GM19397 (cell line): ENCODE results near the gene CTDSP2.
A peak's percentile ranks its signal among the peaks of the same experiment; 100 is the strongest.
"Not testable (repeated sequence)": the region's sequence is repeated elsewhere in the genome, so short reads cannot be mapped to it uniquely, and the experiment has no call there.

Source experiments
- ATAC-seq: cut with Tn5 transposase; IDR thresholded peaks from one replicate; pipeline ENCODE4 v1.9.1; 2021; ENCODE audit warnings: mild to moderate bottlenecking, moderate library complexity; ENCODE audit not compliant: unreplicated experiment

Gene CTDSP2

GRCh38 chr12:57853864-57854556 is 7.5 kb upstream of the CTDSP2 start:
- no peak for ATAC-seq

GRCh38 chr12:57852620-57853500 is 6.3 kb upstream of the CTDSP2 start:
- ATAC-seq, result no peak

GRCh38 chr12:57852200-57852599 is 5.7 kb upstream of the CTDSP2 start:
- no peak for ATAC-seq

GRCh38 chr12:57851552-57851951 is 5.0 kb upstream of the CTDSP2 start:
- no peak for ATAC-seq

GRCh38 chr12:57850854-57851430 is 4.4 kb upstream of the CTDSP2 start:
- ATAC-seq, result no peak

GRCh38 chr12:57849447-57849846 is 2.9 kb upstream of the CTDSP2 start:
- not testable (repeated sequence) for ATAC-seq

- ATAC-seq, result no peak
These were observed 2.5 kb upstream of the CTDSP2 start for GRCh38 chr12:57849035-57849434.

- ATAC-seq, result no peak
These were observed 1.7 kb upstream of the CTDSP2 start for GRCh38 chr12:57848208-57848607.

GRCh38 chr12:57846285-57846576 is 298 bp downstream of the CTDSP2 start:
- peak; percentile 12 for ATAC-seq

- ATAC-seq, result peak; percentile 34
These were observed 848 bp downstream of the CTDSP2 start for GRCh38 chr12:57845478-57846284.

- peak; percentile 21 for ATAC-seq
These were observed 1.6 kb downstream of the CTDSP2 start for GRCh38 chr12:57844709-57845477.

- ATAC-seq, result no peak
These were observed 3.9 kb downstream of the CTDSP2 start for GRCh38 chr12:57842342-57843294.

GRCh38 chr12:57841445-57841844 is 5.1 kb downstream of the CTDSP2 start:
- ATAC-seq, result no peak

- ATAC-seq, result no peak
These were observed 5.8 kb downstream of the CTDSP2 start for GRCh38 chr12:57840726-57841125.

GRCh38 chr12:57839996-57840395 is 6.5 kb downstream of the CTDSP2 start:
- no peak for ATAC-seq

GRCh38 chr12:57838594-57839302 is 7.8 kb downstream of the CTDSP2 start:
- ATAC-seq, result no peak

- ATAC-seq, result no peak
These were observed 8.5 kb downstream of the CTDSP2 start for GRCh38 chr12:57837864-57838562.
